D341Med (cell line): ENCODE measurements around the gene MTSS2.
"Not testable (repeated sequence)": the region's sequence is repeated elsewhere in the genome, so short reads cannot be mapped to it uniquely, and the experiment has no call there.

Experiments
- DNase-seq: peaks from one replicate; pipeline ENCODE4 v3.0.0; 2012; ENCODE audit warnings: low spot score

The MTSS2 gene

GRCh38 chr16:70674221-70675014 is 11.4 kb downstream of the MTSS2 start:
- no peak for DNase-seq

DNA sequence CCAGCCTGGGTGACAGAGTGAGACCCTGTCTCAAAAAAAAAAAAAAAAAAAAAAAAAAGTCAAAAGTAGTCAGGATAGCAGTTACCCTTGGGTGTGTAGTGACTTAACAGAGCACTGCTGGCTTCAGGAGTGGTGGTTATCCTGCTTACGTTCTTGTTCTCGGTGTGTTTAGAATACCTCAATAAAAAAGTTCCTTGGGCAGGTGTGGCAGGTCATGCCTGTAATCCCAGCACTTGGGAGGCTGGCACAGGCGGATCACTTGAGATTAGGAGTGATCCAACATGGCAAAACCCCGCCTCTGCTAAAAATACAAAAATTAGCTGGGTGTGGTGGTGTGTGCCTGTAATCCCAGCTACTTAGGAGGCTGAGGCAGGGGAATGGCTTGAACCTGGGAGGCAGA is 14.9 kb downstream of the MTSS2 start:
- not testable (repeated sequence) for DNase-seq

- no peak for DNase-seq
These were observed 15.7 kb downstream of the MTSS2 start for GRCh38 chr16:70670175-70670574.

DNA sequence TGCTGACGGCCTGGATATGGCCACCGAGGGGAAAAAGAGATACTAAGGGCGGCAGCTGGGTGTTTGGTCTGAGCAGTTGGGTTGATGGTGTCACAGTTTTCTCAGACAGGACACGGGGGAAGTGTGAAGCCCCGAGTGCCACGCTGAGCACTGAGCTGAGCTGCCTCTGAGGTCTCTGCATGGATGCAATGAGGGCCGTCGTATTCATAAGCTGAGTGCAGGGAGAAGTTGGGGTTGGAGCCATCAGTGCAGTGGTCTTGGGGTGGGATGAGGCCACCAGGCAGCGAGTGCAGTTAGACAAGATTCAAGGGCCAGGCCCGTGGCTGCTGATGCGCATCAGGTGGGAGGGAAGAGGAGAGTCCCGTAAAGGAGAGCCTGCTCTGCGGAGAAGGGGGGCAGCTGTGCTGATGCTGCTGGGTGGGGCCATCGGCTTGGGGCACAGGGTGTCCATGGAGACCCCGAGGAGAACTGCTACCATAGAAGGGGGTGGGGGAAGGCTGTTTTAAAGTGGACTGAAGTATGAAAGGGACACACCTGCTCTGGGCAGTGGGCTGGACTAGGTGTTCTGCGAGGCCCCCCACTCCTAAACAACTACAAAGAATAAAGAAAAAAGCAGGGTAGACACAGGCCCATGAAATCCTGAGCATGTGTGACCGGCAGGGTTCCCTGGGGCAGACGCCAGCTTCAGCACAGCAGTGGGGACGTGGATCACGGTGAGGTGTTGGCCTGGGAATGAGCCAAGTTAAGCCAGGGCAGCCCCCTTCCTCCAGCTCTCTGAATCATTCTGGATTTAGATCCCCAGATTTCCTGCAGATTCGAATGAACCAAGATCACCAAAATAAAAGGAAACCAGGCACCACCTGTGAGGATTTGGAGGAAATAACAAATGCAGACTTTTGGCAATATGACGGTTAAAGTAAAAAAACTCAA is 19.8 kb downstream of the MTSS2 start:
- no peak for DNase-seq

- DNase-seq = peak; percentile 13
These were observed 20.6 kb downstream of the MTSS2 start for GRCh38 chr16:70665113-70665694.

DNA sequence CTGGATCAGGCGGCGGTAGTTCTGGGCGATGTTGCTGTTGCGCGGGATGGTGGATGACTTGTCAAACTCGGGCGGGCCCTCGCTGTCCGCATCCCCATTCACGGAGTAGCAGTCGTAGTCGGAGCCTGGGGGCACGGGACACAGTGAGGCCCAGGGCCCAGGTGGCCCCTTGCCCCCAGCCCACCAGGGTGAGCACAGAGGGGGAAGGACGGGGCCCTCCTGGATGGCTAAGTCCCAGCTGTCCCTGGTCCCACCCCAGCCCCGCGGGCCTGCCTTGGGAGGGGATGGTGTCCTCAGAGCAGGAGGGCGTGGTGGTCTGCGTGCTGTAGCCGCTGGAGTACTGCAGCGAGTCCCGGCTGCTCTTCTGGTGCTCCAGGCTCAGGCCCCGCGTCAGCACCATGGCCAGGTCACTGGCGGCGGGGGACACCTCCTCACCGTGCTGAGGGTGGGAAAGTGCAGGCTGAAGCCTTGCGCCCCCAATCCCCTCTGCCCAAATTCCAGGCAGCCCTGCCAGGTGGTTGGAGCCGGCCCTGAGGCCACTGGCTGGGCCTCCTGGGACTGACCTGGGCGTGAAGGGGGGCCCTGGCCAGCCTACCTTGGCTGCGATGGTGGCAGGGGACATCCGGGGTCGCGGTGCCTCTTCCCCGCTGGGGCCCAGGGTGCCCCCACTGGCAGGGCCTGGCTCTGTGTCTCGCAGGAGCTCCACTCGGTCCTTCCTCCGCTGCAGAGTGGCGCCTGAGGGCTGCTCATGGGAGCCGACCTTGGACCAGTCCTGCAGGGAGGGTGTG is 21.3 kb downstream of the MTSS2 start:
- peak; percentile 21 for DNase-seq

- peak; percentile 30 for DNase-seq
These were observed 22.1 kb downstream of the MTSS2 start for GRCh38 chr16:70663524-70664324.

GRCh38 chr16:70662991-70663523 is 22.8 kb downstream of the MTSS2 start:
- DNase-seq = peak; percentile 28

DNA sequence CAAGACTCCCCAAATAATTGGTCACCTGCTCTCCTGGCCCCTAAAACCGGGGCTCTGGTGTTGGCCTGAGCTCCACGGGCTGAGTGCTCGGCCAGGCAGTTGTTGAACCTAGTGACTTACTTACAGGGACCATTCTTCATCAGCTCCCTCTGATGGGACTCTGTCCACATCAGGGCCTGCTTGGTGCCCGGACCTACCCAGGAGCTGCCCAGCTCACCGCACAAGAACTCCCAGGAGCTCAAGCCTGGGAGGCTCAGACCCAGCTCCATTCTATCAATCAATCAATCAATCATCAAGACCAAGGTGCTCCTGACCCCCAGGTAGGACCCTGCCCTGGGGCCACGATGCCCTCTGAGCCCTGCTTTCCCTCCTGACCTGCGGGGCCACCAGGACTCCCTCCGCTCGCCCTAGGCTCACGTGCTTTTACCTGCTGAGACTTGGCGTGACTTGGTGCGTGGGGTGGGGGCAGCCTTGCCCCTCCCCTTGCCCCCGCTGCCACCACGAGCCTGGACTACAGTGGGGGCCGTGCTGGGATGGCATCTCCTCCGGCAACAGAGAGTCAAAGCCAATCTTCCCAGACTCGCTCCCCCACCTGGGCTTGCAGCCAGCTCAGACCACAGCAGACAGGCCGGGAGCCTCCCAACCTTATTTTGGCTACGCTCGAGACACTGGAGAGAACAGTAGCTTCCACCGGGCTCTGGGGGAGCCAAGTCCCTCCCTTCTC is 23.8 kb downstream of the MTSS2 start:
- DNase-seq = no peak

GRCh38 chr16:70661534-70661917 is 24.3 kb downstream of the MTSS2 start:
- DNase-seq = no peak

GRCh38 chr16:70660672-70661350 is 25.0 kb downstream of the MTSS2 start:
- no peak for DNase-seq

- no peak for DNase-seq
These were observed 25.7 kb downstream of the MTSS2 start for GRCh38 chr16:70659953-70660671.

- no peak for DNase-seq
These were observed 26.3 kb downstream of the MTSS2 start for GRCh38 chr16:70659546-70659945.

GRCh38 chr16:70658921-70659320 is 26.9 kb downstream of the MTSS2 start:
- DNase-seq = no peak

- DNase-seq = no peak
These were observed 27.9 kb downstream of the MTSS2 start for GRCh38 chr16:70657956-70658355.

GRCh38 chr16:70656712-70657263 is 29.1 kb downstream of the MTSS2 start:
- no peak for DNase-seq

DNA sequence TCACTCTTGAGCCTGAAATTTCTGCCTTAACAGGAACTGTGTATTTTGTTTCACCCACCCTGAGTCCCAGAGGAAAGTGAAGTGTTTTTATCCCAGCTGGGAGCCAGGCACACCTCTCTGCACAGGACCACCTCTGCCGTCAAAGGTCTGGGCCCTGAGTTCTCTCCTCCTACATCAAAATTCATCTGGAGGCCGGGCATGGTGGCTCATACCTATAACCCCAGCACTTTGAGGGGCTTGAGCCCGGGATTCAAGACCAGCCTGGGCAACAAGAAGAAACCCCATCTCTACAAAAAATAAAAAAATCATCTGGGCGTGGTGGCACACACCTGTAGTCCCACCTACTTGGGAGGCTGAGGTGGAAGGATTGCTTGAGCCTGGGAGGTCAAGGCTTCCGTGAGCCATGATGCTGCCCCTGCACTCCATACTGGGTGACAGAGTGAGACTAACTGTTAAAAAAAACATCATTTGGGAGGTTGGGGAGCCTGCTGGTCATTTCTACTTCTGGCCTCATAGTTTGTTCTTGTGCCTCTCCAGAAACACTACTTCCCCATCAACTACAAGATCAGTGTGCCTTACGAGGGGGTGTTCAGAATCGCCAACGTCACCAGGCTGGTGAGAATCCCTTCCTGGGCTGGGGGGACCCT is 29.7 kb downstream of the MTSS2 start:
- DNase-seq = no peak
